CD8-positive, alpha-beta memory T cell (primary cell): ENCODE results near the gene DCANP1. TPM values are rescaled to one million over a fixed set of nuclear protein-coding genes. Genes with fewer than 3 reads are reported as not detected.
A peak's percentile ranks its signal among the peaks of the same experiment; 100 is the strongest.

Source experiments
- CTCF ChIA-PET: fragments of 350-600 bp; sonication (Branson Sonifier 250); formaldehyde crosslinking; loops from one replicate; lab custom pipeline; 2021; ENCODE audit warnings: antibody characterized with exemption; lab: Charles Lee
- POLR2A ChIA-PET: fragments of 350-600 bp; sonication (Branson Sonifier 250); formaldehyde crosslinking; loops from one replicate; lab custom pipeline; 2021; ENCODE audit warnings: antibody characterized with exemption; lab: Charles Lee
- DNase-seq, 5 donors: peaks; one replicate each; pipeline versions ENCODE4 v3.0.0 to v3.0.0-alpha.2; 2020 to 2022; ENCODE audit warnings: mixed read lengths in 1 of 5
- H3K27ac ChIP-seq: one replicate; pipeline ENCODE4 v1.7.0; 2013; ENCODE audit warnings: low read depth, mild to moderate bottlenecking, low read length, moderate library complexity
- H3K27me3 ChIP-seq: 2 replicates; pipeline ENCODE4 v1.7.0; 2013; ENCODE audit warnings: low read length, mild to moderate bottlenecking; ENCODE audit not compliant: insufficient read depth, poor library complexity, severe bottlenecking
- H3K36me3 ChIP-seq: 2 replicates; pipeline ENCODE4 v1.7.0; 2013; ENCODE audit warnings: mild to moderate bottlenecking, low read length, moderate library complexity; ENCODE audit not compliant: insufficient read depth
- H3K4me1 ChIP-seq: 2 replicates; pipeline ENCODE4 v1.7.0; 2013; ENCODE audit warnings: mild to moderate bottlenecking, low read length, moderate library complexity; ENCODE audit not compliant: insufficient read depth
- H3K4me3 ChIP-seq: 2 replicates; pipeline ENCODE4 v1.7.0; 2013; ENCODE audit warnings: mild to moderate bottlenecking, low read length
- H3K9me3 ChIP-seq: 2 replicates; pipeline ENCODE4 v1.7.0; 2013; ENCODE audit warnings: mild to moderate bottlenecking, low read length
- H3K27ac Mint-ChIP-seq, 8 donors: one replicate each; pipeline ENCODE4 v1.8.0; 2020 to 2021; ENCODE audit warnings: mixed read lengths in 8 of 8, mild to moderate bottlenecking in 6 of 8, inconsistent platforms in 3 of 8, moderate library complexity in 3 of 8
- H3K27me3 Mint-ChIP-seq, 2 donors: one replicate each; pipeline ENCODE4 v1.8.0; 2020 to 2021; ENCODE audit warnings: mixed read lengths in 2 of 2, mild to moderate bottlenecking in 1 of 2, moderate library complexity in 1 of 2
- H3K36me3 Mint-ChIP-seq, 3 donors: one replicate each; pipeline ENCODE4 v1.8.0; 2020 to 2021; ENCODE audit warnings: mixed read lengths in 3 of 3, inconsistent platforms in 1 of 3, mild to moderate bottlenecking in 1 of 3
- H3K4me1 Mint-ChIP-seq, 3 donors: one replicate each; pipeline ENCODE4 v1.8.0; 2020 to 2021; ENCODE audit warnings: mixed read lengths in 3 of 3, inconsistent platforms in 1 of 3, mild to moderate bottlenecking in 1 of 3
- H3K4me3 Mint-ChIP-seq, 7 donors: one replicate each; pipeline ENCODE4 v1.8.0; 2020 to 2021; ENCODE audit warnings: mixed read lengths in 7 of 7, mild to moderate bottlenecking in 6 of 7, moderate library complexity in 4 of 7, inconsistent platforms in 2 of 7
- H3K9me3 Mint-ChIP-seq, 5 donors: one replicate each; pipeline ENCODE4 v1.8.0; 2020 to 2022; ENCODE audit warnings: mixed read lengths in 5 of 5, mild to moderate bottlenecking in 3 of 5, moderate library complexity in 2 of 5, inconsistent platforms in 1 of 5
- polyA plus RNA-seq: library from polyadenylated mRNA; unstranded; fragments of 300-500 nt; fragmentation: Illumina TruSeq; gene quantifications from one replicate; pipeline ENCODE4 v1.2.3, GENCODE V29; 2021
- total RNA-seq, 2 experiments: library from RNA; stranded (reverse); gene quantifications; one replicate each; pipeline ENCODE4 v1.2.3, GENCODE V29; 2021

DCANP1 gene
- total and polyA plus RNA-seq, 3 experiments from 2014 or later = not detected

GRCh38 chr5:135490245-135491037, 43.3 kb upstream of the DCANP1 start:
- DNase-seq = no peak
- Histone ChIP-seq H3K4me3 (no peak overlapping the region), H3K9me3 (no peaks in the 10 kb centered on the region), H3K27ac (no peak overlapping the region), H3K4me1 (no peaks in the 10 kb centered on the region), H3K27me3 (peaks cover 20% of the 10 kb centered on the region), H3K36me3 (no peaks in the 10 kb centered on the region)
- Mint-ChIP-seq H3K4me1 (peaks cover 3 to 14% (median 4%) of the 10 kb centered on the region in 3 donors), H3K27ac (no peak overlapping the region), H3K36me3 (peaks cover 0 to 1% (median 0%) of the 10 kb centered on the region in 3 donors), H3K27me3 (peaks cover 46 to 88% of the 10 kb centered on the region in 2 donors), H3K4me3 (no peak overlapping the region), H3K9me3 (peaks cover 0 to 1% (median 0%) of the 10 kb centered on the region in 5 donors)
- POLR2A ChIA-PET = no interaction called here
- CTCF ChIA-PET = interaction anchor here (1.2 kb wide), 1 partner anchor 19 kb away, joined by 3 read pairs; no protein-coding TSS in a partner anchor

GRCh38 chr5:135489466-135490244, 42.5 kb upstream of the DCANP1 start:
- H3K4me1 Mint-ChIP-seq = peaks cover 3 to 14% (median 4%) of the 10 kb centered on the region in 3 donors
- no peak overlapping the region for H3K27ac ChIP-seq
- H3K9me3 ChIP-seq = no peaks in the 10 kb centered on the region
- H3K36me3 ChIP-seq = no peaks in the 10 kb centered on the region
- POLR2A ChIA-PET = no interaction called here
- no peak for DNase-seq
- no peaks in the 10 kb centered on the region for H3K4me1 ChIP-seq
- H3K4me3 ChIP-seq = no peak overlapping the region
- H3K36me3 Mint-ChIP-seq = peaks cover 0 to 1% (median 0%) of the 10 kb centered on the region in 3 donors
- H3K27me3 ChIP-seq = peaks cover 20% of the 10 kb centered on the region
- H3K27me3 Mint-ChIP-seq = peaks cover 41 to 95% of the 10 kb centered on the region in 2 donors
- peaks cover 0 to 1% (median 0%) of the 10 kb centered on the region in 5 donors for H3K9me3 Mint-ChIP-seq
- no peak overlapping the region for H3K27ac Mint-ChIP-seq
- CTCF ChIA-PET = interaction anchor here (1.2 kb wide), 1 partner anchor 20 kb away, joined by 3 read pairs; no protein-coding TSS in a partner anchor
- no peak overlapping the region for H3K4me3 Mint-ChIP-seq

- no peak for DNase-seq
- Mint-ChIP-seq H3K9me3 (peaks cover 0 to 1% (median 0%) of the 10 kb centered on the region in 5 donors), H3K36me3 (peaks cover 0 to 1% (median 0%) of the 10 kb centered on the region in 3 donors), H3K4me1 (peaks cover 3 to 14% (median 4%) of the 10 kb centered on the region in 3 donors), H3K27me3 (peaks cover 41 to 91% of the 10 kb centered on the region in 2 donors), H3K4me3 (peak overlapping the region in 1 of 7 donors; percentile 3), H3K27ac (no peak overlapping the region)
- CTCF ChIA-PET = interaction anchor here (1.2 kb wide), 1 partner anchor 32 kb away, joined by 4 read pairs; no protein-coding TSS in a partner anchor
- no peak overlapping the region for H3K27ac ChIP-seq
- H3K4me3 ChIP-seq = no peak overlapping the region
- no peaks in the 10 kb centered on the region for H3K4me1 ChIP-seq
- H3K27me3 ChIP-seq = peaks cover 20% of the 10 kb centered on the region
- POLR2A ChIA-PET = no interaction called here
- no peaks in the 10 kb centered on the region for H3K36me3 ChIP-seq
- no peaks in the 10 kb centered on the region for H3K9me3 ChIP-seq
Measured at GRCh38 chr5:135488727-135489465, 41.7 kb upstream of the DCANP1 start.

GRCh38 chr5:135487839-135488514, 40.8 kb upstream of the DCANP1 start:
- no peak overlapping the region for H3K4me3 ChIP-seq
- peaks cover 0 to 1% (median 0%) of the 10 kb centered on the region in 3 donors for H3K36me3 Mint-ChIP-seq
- H3K36me3 ChIP-seq = no peaks in the 10 kb centered on the region
- peaks cover 20% of the 10 kb centered on the region for H3K27me3 ChIP-seq
- H3K9me3 Mint-ChIP-seq = peaks cover 0 to 1% (median 0%) of the 10 kb centered on the region in 5 donors
- ChIA-PET CTCF (interaction anchor here (1.1 to 1.2 kb wide), 2 partner anchors 22 to 31 kb away, joined by 3 to 4 read pairs; no protein-coding TSS in a partner anchor), POLR2A (no interaction called here)
- peaks cover 42 to 85% of the 10 kb centered on the region in 2 donors for H3K27me3 Mint-ChIP-seq
- no peak overlapping the region for H3K27ac Mint-ChIP-seq
- DNase-seq = no peak
- H3K4me3 Mint-ChIP-seq = no peak overlapping the region
- no peaks in the 10 kb centered on the region for H3K4me1 ChIP-seq
- no peaks in the 10 kb centered on the region for H3K9me3 ChIP-seq
- H3K4me1 Mint-ChIP-seq = peaks cover 3 to 14% (median 4%) of the 10 kb centered on the region in 3 donors
- no peak overlapping the region for H3K27ac ChIP-seq

- Histone ChIP-seq H3K36me3 (no peaks in the 10 kb centered on the region), H3K27ac (no peak overlapping the region), H3K27me3 (peaks cover 20% of the 10 kb centered on the region), H3K9me3 (no peaks in the 10 kb centered on the region), H3K4me3 (no peak overlapping the region), H3K4me1 (no peaks in the 10 kb centered on the region)
- no peak for DNase-seq
- Mint-ChIP-seq H3K27me3 (peaks cover 34 to 78% of the 10 kb centered on the region in 2 donors), H3K36me3 (peaks cover 0 to 1% (median 0%) of the 10 kb centered on the region in 3 donors), H3K27ac (no peak overlapping the region), H3K4me3 (no peak overlapping the region), H3K9me3 (peaks cover 0 to 1% (median 0%) of the 10 kb centered on the region in 5 donors), H3K4me1 (peaks cover 3 to 14% (median 4%) of the 10 kb centered on the region in 3 donors)
- POLR2A ChIA-PET = no interaction called here
- CTCF ChIA-PET = interaction anchor here (1.1 kb wide), 1 partner anchor 21 kb away, joined by 3 read pairs; no protein-coding TSS in a partner anchor
Measured at GRCh38 chr5:135487037-135487395, 39.9 kb upstream of the DCANP1 start.

GRCh38 chr5:135486131-135487036, 39.2 kb upstream of the DCANP1 start:
- Mint-ChIP-seq H3K9me3 (peaks cover 0 to 1% (median 0%) of the 10 kb centered on the region in 5 donors), H3K27ac (no peak overlapping the region), H3K27me3 (peaks cover 34 to 72% of the 10 kb centered on the region in 2 donors), H3K4me3 (no peak overlapping the region), H3K4me1 (peaks cover 3 to 14% (median 4%) of the 10 kb centered on the region in 3 donors), H3K36me3 (peaks cover 0 to 1% (median 0%) of the 10 kb centered on the region in 3 donors)
- ChIA-PET POLR2A (no interaction called here), CTCF (no interaction called here)
- Histone ChIP-seq H3K4me3 (no peak overlapping the region), H3K27ac (no peak overlapping the region), H3K9me3 (no peaks in the 10 kb centered on the region), H3K27me3 (peaks cover 20% of the 10 kb centered on the region), H3K36me3 (no peaks in the 10 kb centered on the region), H3K4me1 (no peaks in the 10 kb centered on the region)
- no peak for DNase-seq
